A549 treated with RU486 at 1 μM for 4 hours (cell line): ENCODE data around the gene PRCC. TPM values are rescaled to one million over a fixed set of nuclear protein-coding genes. Genes with fewer than 3 reads are reported as not detected.

Experiments used
- total RNA-seq: library from RNA; stranded (reverse); fragments of 200-300 nt; extraction: Qiagen RNA extraction; gene quantifications from 5 replicates; pipeline ENCODE4 v1.2.3, GENCODE V29; 2022; ENCODE audit warnings: low read depth

PRCC gene, protein sequence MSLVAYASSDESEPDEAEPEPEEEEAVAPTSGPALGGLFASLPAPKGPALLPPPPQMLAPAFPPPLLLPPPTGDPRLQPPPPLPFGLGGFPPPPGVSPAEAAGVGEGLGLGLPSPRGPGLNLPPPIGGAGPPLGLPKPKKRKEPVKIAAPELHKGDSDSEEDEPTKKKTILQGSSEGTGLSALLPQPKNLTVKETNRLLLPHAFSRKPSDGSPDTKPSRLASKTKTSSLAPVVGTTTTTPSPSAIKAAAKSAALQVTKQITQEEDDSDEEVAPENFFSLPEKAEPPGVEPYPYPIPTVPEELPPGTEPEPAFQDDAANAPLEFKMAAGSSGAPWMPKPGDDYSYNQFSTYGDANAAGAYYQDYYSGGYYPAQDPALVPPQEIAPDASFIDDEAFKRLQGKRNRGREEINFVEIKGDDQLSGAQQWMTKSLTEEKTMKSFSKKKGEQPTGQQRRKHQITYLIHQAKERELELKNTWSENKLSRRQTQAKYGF
- total RNA-seq: 67.6 to 90.1 TPM (median 73.5 TPM) in 5 replicates

DNA sequence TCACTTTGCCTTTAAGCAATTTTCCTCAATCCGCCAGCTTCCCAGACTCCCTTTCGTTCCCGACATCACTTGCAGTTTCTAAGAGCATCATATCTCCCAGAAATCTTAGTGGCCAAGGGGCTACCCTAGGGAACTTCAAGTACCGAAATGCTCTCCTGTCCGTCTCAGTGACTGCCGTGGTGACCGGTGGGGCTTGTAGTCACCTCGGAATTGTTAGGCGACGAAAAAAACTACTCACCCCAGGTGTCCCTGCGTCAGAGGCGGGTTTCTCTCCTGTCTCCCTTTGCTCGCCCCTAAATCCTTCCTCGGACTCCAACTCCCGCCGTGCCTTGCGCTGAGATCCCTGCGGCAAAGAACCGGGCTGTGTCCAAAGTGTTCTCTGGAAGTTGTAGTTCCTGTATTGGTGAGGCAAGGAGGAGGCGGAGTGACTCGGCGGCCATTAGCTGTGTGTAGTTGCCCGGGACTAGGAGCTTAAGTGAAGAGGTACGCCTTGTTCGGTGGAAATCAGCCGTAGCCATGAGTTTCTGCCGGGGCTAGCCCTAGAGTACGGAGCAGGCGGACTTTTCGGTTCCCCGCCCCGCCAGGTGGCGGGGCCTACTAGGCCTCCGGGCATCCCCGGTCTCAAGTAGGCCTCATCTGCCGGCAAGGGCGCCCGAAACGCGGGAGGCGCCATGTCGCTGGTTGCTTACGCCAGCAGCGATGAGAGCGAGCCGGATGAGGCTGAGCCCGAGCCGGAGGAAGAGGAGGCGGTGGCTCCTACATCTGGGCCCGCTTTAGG lies at the start of gene PRCC:
Gene PRCC (plus strand): TSS at position 435 of the 778 bp plus-strand sequence. CDS start 237 bp downstream, at position 672.

DNA sequence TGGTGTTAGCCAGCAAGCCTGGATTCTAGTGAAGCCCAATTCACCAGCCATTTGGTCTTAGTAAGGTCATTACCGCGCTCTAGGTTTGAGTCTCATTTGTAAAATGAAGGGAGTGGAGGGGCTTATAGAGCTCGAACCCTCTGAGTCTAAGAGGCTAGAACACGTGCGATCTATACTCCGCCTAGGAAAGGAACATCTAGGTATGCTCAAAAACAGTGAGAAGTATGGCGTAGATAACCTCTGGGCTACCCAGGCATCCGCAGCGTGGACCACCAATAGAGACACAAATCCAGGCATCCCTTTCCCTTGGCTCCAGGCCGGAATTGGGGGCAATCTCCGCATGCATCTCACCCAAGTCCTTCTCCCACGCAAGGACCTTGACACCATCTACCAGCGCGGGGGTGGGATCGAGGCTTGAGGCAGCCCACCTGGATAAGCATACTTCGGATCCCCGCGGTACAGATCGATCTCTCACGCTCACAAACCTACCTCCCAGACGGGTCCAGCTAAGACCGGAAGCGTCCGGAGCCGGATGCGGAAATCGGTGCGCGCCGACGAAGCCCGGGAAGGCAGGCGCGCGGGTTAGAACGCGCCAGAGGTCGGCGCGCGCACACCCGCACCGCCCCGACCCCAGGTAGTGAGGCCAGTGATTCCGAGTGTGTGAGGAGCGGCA lies 39.3 kb upstream of the PRCC start, which contains the start of gene METTL25B:
Gene METTL25B (plus strand): TSS at position 544 of the 673 bp plus-strand sequence. CDS start 636 bp downstream, outside the sequence.

DNA sequence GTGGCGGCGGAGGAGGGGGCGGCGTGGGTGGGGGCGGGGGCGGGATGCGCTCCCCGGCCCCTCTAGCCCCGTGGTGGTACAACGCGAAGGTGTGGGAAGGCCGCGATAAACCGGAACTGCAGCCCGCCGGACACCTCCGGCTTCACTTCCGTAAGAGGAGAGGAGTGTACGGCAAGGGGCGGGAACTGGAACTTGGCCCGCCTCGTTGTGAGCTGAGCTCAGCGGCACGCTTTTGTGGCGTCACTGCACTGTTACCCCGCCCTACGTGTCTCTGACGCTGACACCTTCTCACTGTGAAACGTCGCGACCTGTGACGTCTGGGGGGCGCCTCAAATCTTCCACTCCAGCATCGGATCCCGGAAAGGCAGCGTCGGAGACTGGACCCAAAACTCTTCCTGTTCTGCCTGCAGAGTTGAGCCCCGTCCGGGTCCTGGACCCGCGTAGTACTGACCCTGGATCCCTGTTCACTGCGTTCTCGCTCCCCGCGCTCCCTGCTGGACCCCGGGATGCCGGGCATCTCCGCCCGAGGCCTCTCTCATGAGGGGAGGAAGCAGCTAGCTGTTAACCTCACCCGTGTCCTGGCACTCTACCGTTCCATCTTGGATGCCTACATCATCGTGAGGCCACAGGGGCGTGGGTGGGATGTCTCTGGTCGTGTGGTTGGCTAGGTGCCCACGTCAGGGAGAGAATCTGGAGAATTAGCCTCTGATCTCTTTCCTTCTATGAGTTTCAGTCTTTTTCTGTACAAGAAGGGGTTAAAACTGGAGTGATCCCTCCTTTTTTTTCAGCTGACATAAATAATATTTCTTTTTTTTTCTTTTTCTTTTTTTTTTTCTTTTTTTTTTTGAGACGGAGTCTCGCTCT lies 38.5 kb upstream of the PRCC start, which contains the start of gene ISG20L2:
Gene ISG20L2 (minus strand): TSS at position 168 of the 864 bp plus-strand sequence. CDS start 1,114 bp downstream, outside the sequence.

DNA sequence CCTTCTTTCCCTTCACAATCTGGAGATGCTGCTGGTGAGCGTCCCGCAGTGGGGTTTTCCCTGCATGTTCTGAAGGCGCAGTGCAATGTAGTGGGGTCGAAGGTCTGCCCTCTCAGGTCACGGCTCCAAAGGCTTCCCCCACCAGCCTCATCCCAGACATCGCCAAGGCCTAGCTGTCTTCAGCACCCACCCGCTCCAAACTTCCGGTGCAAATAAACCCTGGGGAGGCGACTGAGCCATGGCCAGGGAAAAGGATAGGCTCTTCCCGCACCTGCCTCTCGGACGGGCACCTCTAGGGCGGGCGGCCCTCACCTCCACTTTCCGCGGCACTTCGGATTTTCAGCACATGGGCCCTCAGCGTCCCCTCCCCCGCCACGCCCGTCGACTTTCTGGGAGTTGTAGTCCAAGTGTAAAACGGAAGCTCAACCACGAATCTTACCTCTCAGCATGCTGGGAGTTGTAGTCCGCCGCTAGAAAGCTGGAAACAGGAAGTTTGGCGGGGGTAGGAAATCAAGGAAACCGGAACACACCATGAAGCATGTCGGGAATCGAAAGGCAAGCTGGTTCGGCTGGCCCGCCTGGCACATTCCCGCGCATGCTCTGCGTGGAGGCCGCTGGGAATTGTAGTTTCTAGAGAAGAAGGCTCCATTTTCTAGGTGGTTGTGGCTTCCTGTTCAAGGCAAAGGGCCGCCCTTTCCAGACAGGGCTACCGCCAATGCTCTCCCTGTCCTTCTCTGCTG lies 26.4 kb upstream of the PRCC start, which contains the start of gene MRPL24:
Gene MRPL24 (minus strand): TSS at position 348 of the 740 bp plus-strand sequence. CDS start 2,384 bp downstream, outside the sequence.

DNA sequence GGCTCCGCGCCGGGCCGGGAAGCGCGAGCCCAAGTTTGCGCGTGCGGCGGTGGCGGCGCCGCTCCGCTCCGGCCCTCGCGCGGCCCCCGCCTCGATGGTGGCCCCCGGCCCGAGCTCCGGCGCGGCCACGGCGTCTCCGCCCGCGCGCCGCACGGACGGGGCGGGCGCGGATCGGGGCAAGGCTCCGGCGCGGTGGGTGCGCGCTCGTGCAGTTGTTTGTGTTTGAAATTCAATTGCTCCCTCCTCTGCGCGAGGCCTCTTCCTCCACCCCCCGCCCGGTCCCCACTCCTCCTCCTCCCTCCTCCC lies 15.9 kb upstream of the PRCC start, which contains the start of gene HDGF:
Gene HDGF (minus strand): TSS at position 225 of the 306 bp plus-strand sequence. CDS start 246 bp downstream, outside the sequence.

DNA sequence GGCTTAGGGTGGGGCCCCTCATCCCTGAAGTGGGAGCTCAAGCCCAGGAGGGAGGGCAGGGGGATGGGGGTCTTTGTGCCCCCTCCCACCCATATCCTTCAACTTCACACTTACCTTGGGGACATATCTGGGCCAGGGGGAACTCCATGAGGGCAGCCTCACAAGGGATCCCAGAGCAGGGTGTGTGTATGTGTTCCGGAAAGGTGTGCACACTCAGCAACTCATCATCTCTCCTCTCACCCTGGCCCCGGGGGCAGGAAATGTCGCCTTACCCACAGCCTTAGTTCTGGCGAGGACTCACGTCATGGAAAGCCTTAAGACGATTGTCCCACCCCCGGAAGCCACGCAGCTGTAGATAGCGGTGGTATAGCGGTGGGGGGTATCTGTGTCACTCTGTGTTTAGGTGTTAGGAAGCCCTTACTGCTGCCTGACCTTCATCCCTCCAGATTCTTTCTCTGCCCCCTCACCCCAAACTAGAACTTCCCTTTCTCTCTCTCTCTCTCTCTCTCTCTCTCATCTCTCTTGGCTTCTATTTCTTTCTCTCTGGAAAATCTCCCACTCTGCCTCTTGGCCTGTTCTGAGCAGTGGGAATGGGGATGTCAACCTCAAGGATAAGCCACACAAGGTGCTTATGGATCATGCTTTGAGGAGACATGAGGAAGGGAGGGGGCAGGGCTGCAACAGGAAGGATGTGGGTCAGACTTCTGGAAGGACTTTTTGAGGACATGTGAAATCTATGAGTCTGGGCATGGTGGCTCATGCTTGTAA lies 49.4 kb downstream of the PRCC start, which contains the start of gene SH2D2A:
Gene SH2D2A (minus strand): TSS at position 288 of the 768 bp plus-strand sequence. CDS start 140 bp downstream, at position 148.

Other genes with a start within 250 kb of the PRCC start
- gene IQGAP3, start 195.0 kb upstream of the PRCC start, total RNA-seq: 11.6 to 18.6 TPM (median 15.8 TPM) in 5 replicates
- gene TTC24, start 187.8 kb upstream of the PRCC start, total RNA-seq: not detected in 5 replicates
- gene NAXE, start 175.8 kb upstream of the PRCC start, total RNA-seq: 136 to 185 TPM (median 163 TPM) in 5 replicates
- 65.4 to 96.3 TPM (median 74.7 TPM) in 5 replicates for gene GPATCH4, start 166.1 kb upstream of the PRCC start, total RNA-seq
- 0.13 to 0.14 TPM in 2 of 5 replicates, not detected in the others for gene HAPLN2, start 148.1 kb upstream of the PRCC start, total RNA-seq
- 0.06 TPM in 1 of 5 replicates, not detected in the others for gene BCAN, start 125.4 kb upstream of the PRCC start, total RNA-seq
- 1.2 to 1.7 TPM (median 1.3 TPM) in 5 replicates for gene NES, start 90.1 kb upstream of the PRCC start, total RNA-seq
- 11.5 to 19.1 TPM (median 11.6 TPM) in 5 replicates for gene CRABP2, start 62.0 kb upstream of the PRCC start, total RNA-seq
- 19.5 to 25.1 TPM (median 23.8 TPM) in 5 replicates for gene METTL25B, start 39.1 kb upstream of the PRCC start, total RNA-seq
- 46.4 to 55.1 TPM (median 48.6 TPM) in 5 replicates for gene ISG20L2, start 38.8 kb upstream of the PRCC start, total RNA-seq
- 175 to 219 TPM (median 189 TPM) in 5 replicates for gene MRPL24, start 26.4 kb upstream of the PRCC start, total RNA-seq
- gene HDGF, start 15.9 kb upstream of the PRCC start, total RNA-seq: 455 to 489 TPM (median 463 TPM) in 5 replicates
- gene SH2D2A, start 49.3 kb downstream of the PRCC start, total RNA-seq: 2.1 to 5.6 TPM (median 3.6 TPM) in 5 replicates
- not detected in 5 replicates for gene INSRR, start 91.6 kb downstream of the PRCC start, total RNA-seq
- gene NTRK1, start 93.3 kb downstream of the PRCC start, total RNA-seq: 0.06 to 0.24 TPM (median 0.16 TPM) in 4 of 5 replicates, not detected in the other
- 7.5 to 10.1 TPM (median 8.6 TPM) in 5 replicates for gene PEAR1, start 126.2 kb downstream of the PRCC start, total RNA-seq
- 0.13 to 0.48 TPM (median 0.22 TPM) in 5 replicates for gene LRRC71, start 153.1 kb downstream of the PRCC start, total RNA-seq